Nucleus accumbens (tissue), 56 donors: ENCODE data around the gene FAM117B.

Source experiments
- DNase-seq, 56 donors: peaks; one replicate each; lab custom pipeline; 2025; lab: John Stamatoyannopoulos, UW

FAM117B gene

GRCh38 chr2:202805911-202806310 lies 171.1 kb downstream of the FAM117B start:
- peak in 4 of 56 donors; percentile 2 to 6 (median 4) for DNase-seq

GRCh38 chr2:202807431-202808138 lies 172.8 kb downstream of the FAM117B start:
- DNase-seq: peak in 45 of 56 donors; percentile 1 to 83 (median 35)

- DNase-seq: no peak
Observed at GRCh38 chr2:202808754-202809153, 174.0 kb downstream of the FAM117B start.

- DNase-seq: no peak
Observed at GRCh38 chr2:202813387-202813786, 178.6 kb downstream of the FAM117B start.

- DNase-seq: no peak
Observed at GRCh38 chr2:202814226-202814625, 179.5 kb downstream of the FAM117B start.

- DNase-seq: peak in 4 of 56 donors; percentile 10 to 38 (median 17)
Observed at GRCh38 chr2:202815548-202816360, 181.0 kb downstream of the FAM117B start.

GRCh38 chr2:202817771-202818170 lies 183.0 kb downstream of the FAM117B start:
- no peak for DNase-seq

GRCh38 chr2:202818321-202818720 lies 183.6 kb downstream of the FAM117B start:
- no peak for DNase-seq
